Smooth muscle cell (in vitro differentiated cells): Measurements from ENCODE around the gene FHOD3. TPM values are rescaled to one million over a fixed set of nuclear protein-coding genes. Genes with fewer than 3 reads are reported as not detected.
A peak's percentile ranks its signal among the peaks of the same experiment; 100 is the strongest.

ENCODE experiments used
- DNase-seq: peaks from one replicate; lab custom pipeline; 2025; ENCODE audit not compliant: unreplicated experiment; lab: John Stamatoyannopoulos, UW
- H2AFZ ChIP-seq: fragments of 200-600 bp; sonication (generic); 2 replicates; pipeline ENCODE4 v1.6.0; 2016; ENCODE audit warnings: antibody characterized with exemption, low read depth, mild to moderate bottlenecking
- H3F3A ChIP-seq: fragments of 200-600 bp; sonication (generic); 2 replicates; pipeline ENCODE4 v1.6.0; 2017; ENCODE audit warnings: antibody characterized with exemption, low read depth
- H3K27ac ChIP-seq: fragments of 200-600 bp; sonication (generic); 2 replicates; pipeline ENCODE4 v1.5.1; 2016; ENCODE audit warnings: low read depth, mild to moderate bottlenecking
- H3K27me3 ChIP-seq: fragments of 200-600 bp; sonication (generic); 2 replicates; pipeline ENCODE4 v1.6.1; 2016; ENCODE audit warnings: low read depth, mild to moderate bottlenecking
- H3K36me3 ChIP-seq: fragments of 200-600 bp; sonication (generic); 2 replicates; pipeline ENCODE4 v1.5.1; 2016; ENCODE audit warnings: low read depth
- H3K4me1 ChIP-seq: fragments of 200-600 bp; sonication (generic); 2 replicates; pipeline ENCODE4 v1.5.1; 2016; ENCODE audit warnings: low read depth
- H3K4me2 ChIP-seq: fragments of 200-600 bp; sonication (generic); 2 replicates; pipeline ENCODE4 v1.6.0; 2016; ENCODE audit warnings: mild to moderate bottlenecking
- H3K4me3 ChIP-seq: fragments of 200-600 bp; sonication (generic); 2 replicates; pipeline ENCODE4 v1.5.1; 2016; ENCODE audit warnings: mild to moderate bottlenecking
- H3K79me2 ChIP-seq: fragments of 200-600 bp; sonication (generic); 2 replicates; pipeline ENCODE4 v1.6.0; 2016; ENCODE audit warnings: low read depth, mild to moderate bottlenecking
- H3K9ac ChIP-seq: fragments of 200-600 bp; sonication (generic); 2 replicates; pipeline ENCODE4 v1.6.0; 2016; ENCODE audit warnings: low read depth
- H3K9me3 ChIP-seq: fragments of 200-600 bp; sonication (generic); replicated peaks from 2 replicates; pipeline ENCODE4 v1.5.1; 2016; ENCODE audit warnings: low read depth
- H4K20me1 ChIP-seq: fragments of 200-600 bp; sonication (generic); 2 replicates; pipeline ENCODE4 v1.6.0; 2016; ENCODE audit warnings: low read depth
- WGBS: methylation state at CpG from one replicate; pipeline ENCODE4 v1.1.7; 2016; ENCODE audit warnings: low lambda C conversion rate; 5-methylcytosine and 5-hydroxymethylcytosine counted together
- polyA plus RNA-seq: library from polyadenylated mRNA; unstranded; fragments of >200 nt; fragmentation: Nextera tagmentation; extraction: Ambion mirVana; gene quantifications from 2 replicates; pipeline ENCODE4 v1.2.1, GENCODE V29; 2016
- total RNA-seq: library from RNA; depleted of rRNA; stranded (reverse); fragments of >200 nt; gene quantifications from 2 replicates; pipeline ENCODE4 v1.2.3, GENCODE V29; 2014
- TF ChIP-seq, protein P1 (sequence below): fragments of 200-600 bp; sonication (generic); IDR thresholded peaks from 2 replicates; pipeline ENCODE4 v1.5.1; 2017; ENCODE audit warnings: borderline replicate concordance, mild to moderate bottlenecking, antibody characterized with exemption; ENCODE audit not compliant: insufficient read depth, poor library complexity, severe bottlenecking

The FHOD3 gene
- total and polyA plus RNA-seq, 2 experiments from 2014 or later = 6.3 to 19.4 TPM

DNA sequence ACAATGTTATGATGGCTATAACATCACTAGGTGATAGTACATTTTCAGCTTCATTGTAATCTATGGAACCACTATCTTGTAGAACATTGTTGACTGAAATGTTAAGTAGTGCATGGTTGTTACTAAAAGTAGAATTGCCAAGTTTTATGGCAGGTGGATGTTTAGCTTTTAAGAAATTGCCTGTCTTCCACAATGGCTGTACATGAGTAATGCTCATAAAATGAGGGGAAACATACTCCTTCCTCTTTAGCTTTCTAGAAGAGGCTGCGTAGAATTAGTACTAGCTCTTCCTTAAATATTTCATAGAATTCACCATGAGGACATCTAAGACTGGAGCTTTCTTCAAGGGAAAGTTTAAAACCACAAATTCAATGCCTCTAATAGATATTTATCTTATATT, 370.3 kb downstream of the FHOD3 start:
- H3K9ac ChIP-seq = no peak overlapping the region
- no peaks in the 10 kb centered on the region for H3K36me3 ChIP-seq
- WGBS = 85% methylated on average over 1 of the region's 1 CpG
- no peaks in the 10 kb centered on the region for H3K9me3 ChIP-seq
- no peak for DNase-seq
- no peak overlapping the region for H2AFZ ChIP-seq
- H3F3A ChIP-seq = no peaks in the 10 kb centered on the region
- no peaks in the 10 kb centered on the region for H3K79me2 ChIP-seq
- no peaks in the 10 kb centered on the region for H3K27me3 ChIP-seq
- no peaks in the 10 kb centered on the region for H4K20me1 ChIP-seq
- TF ChIP-seq, protein P1, sequence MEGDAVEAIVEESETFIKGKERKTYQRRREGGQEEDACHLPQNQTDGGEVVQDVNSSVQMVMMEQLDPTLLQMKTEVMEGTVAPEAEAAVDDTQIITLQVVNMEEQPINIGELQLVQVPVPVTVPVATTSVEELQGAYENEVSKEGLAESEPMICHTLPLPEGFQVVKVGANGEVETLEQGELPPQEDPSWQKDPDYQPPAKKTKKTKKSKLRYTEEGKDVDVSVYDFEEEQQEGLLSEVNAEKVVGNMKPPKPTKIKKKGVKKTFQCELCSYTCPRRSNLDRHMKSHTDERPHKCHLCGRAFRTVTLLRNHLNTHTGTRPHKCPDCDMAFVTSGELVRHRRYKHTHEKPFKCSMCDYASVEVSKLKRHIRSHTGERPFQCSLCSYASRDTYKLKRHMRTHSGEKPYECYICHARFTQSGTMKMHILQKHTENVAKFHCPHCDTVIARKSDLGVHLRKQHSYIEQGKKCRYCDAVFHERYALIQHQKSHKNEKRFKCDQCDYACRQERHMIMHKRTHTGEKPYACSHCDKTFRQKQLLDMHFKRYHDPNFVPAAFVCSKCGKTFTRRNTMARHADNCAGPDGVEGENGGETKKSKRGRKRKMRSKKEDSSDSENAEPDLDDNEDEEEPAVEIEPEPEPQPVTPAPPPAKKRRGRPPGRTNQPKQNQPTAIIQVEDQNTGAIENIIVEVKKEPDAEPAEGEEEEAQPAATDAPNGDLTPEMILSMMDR = no peak
- H3K4me3 ChIP-seq = no peak overlapping the region
- H3K4me1 ChIP-seq = no peaks in the 10 kb centered on the region
- no peak overlapping the region for H3K27ac ChIP-seq
- H3K4me2 ChIP-seq = no peak overlapping the region

GRCh38 chr18:36668349-36668748, 370.8 kb downstream of the FHOD3 start:
- Histone ChIP-seq H3K9me3 (no peaks in the 10 kb centered on the region), H3K27me3 (no peaks in the 10 kb centered on the region)
- WGBS = 96% methylated on average over 1 of the region's 1 CpG

DNA sequence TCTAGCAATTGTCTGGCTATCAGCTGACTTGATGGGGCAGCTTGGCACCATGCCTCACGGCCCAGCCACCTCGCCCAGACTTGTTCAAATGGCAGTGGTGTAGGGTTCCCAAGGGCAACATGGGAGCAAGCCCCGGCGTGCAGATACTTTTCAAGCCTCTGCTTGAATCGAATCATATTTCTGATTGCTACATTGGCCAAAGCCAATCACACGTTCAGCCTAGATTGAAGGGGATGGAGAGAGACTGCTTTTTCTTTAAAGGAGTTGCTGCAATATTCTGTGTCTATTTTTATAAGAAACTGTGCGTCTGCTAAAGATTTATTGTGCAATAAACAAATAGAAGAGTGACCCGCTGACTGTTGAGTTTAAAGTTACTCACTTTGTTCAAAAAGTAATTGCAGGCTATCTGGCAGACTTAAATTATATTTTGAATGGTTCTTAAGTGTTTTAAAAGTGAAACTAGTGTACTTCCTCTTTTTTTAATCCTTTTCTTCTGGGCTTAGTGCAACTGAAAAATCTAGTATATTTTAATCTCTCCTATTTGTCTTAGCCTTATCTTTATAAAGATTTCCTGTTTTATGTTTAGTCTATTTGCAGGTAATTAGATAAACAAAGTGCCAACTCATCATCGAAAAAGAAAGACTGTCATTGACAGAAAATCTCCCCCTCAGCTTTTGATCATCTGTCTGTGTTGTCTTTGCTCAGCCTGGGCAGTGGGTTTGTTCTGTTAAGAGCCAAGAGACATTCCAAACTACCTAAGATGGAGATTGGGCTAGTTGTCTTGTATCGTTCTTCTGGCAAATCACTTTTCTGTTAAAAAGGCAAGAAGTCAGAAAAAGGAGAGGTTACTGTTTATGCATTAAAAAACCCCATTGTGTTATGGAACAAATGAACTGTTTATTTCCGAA, 375.2 kb downstream of the FHOD3 start:
- peak overlapping the region; percentile 15 for H2AFZ ChIP-seq
- no peaks in the 10 kb centered on the region for H3F3A ChIP-seq
- no peaks in the 10 kb centered on the region for H4K20me1 ChIP-seq
- H3K4me2 ChIP-seq = peak overlapping the region; percentile 61
- H3K9me3 ChIP-seq = peaks cover 3% of the 10 kb centered on the region
- 67% methylated on average over 11 of the region's 11 CpGs for WGBS
- TF ChIP-seq, protein P1 = no peak
- H3K79me2 ChIP-seq = no peaks in the 10 kb centered on the region
- peaks cover 8% of the 10 kb centered on the region for H3K36me3 ChIP-seq
- no peak overlapping the region for H3K27ac ChIP-seq
- DNase-seq = no peak
- no peak overlapping the region for H3K9ac ChIP-seq
- no peaks in the 10 kb centered on the region for H3K27me3 ChIP-seq
- H3K4me1 ChIP-seq = no peaks in the 10 kb centered on the region
- peak overlapping the region; percentile 34 for H3K4me3 ChIP-seq

More at GRCh38 chr18:36668349-36668748, 370.8 kb downstream of the FHOD3 start:
- Histone ChIP-seq H3F3A (no peaks in the 10 kb centered on the region), H4K20me1 (no peaks in the 10 kb centered on the region), H3K9ac (no peak overlapping the region), H3K27ac (no peak overlapping the region), H3K79me2 (no peaks in the 10 kb centered on the region), H3K4me2 (no peak overlapping the region), H2AFZ (no peak overlapping the region), H3K4me1 (no peaks in the 10 kb centered on the region), H3K4me3 (no peak overlapping the region), H3K36me3 (no peaks in the 10 kb centered on the region)
- TF ChIP-seq, protein P1 = no peak
- no peak for DNase-seq
